ENCODE results near the gene LASP1NB.

- TF ChIP-seq CTCF (conservative IDR thresholded peaks at IDR 0.05; ENCODE audit: low read length) (no peak; the same call in 1 of the 2 replicates), EZH2phosphoT487 (IDR thresholded peaks at IDR 0.05; ENCODE audit: borderline replicate concordance) (no peak)
Observed at GRCh38 chr17:38914741-38915638, 10.4 kb upstream of the LASP1NB start.

All from Loucy (cell line).